ENCODE measurements around the gene STARD13. TPM values are rescaled to one million over a fixed set of nuclear protein-coding genes. Genes with fewer than 3 reads are reported as not detected.
A peak's percentile ranks its signal among the peaks of the same experiment; 100 is the strongest.

Gene STARD13
- total and polyA plus RNA-seq, 2 donors (not counting 1 experiment from before 2014, with no cell fraction given) = 0.06 to 0.22 TPM

DNA sequence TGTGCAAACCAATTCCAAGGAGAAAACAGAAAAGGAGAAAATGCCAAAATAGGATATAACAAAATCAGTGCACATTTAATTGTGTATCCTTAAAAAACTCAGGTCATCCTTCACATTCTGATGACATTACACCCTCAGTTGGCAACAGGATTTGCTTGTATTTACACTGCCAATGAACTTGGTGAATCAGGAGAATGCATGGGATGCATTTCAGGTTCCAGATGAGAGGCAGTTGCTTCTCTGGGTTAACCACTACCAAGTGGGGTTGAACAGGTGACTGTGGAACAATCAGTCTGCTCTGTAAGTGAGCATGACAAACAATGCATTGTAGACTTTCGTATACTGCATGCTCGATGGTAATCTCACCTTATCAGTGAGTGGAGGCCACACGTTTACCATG lies 79.1 kb downstream of the STARD13 start:
- Mint-ChIP-seq H3K27ac (no peak overlapping the region), H3K9me3 (ENCODE audit: insufficient read depth) (no peaks in the 10 kb centered on the region), H3K4me1 (peaks cover 18% of the 10 kb centered on the region), H3K27me3 (peaks cover 17% of the 10 kb centered on the region), H3K4me3 (no peak overlapping the region)
- Histone ChIP-seq H3K27ac (ENCODE audit: low read length in 2 of 2) (no peak overlapping the region), H3K9me3 (ENCODE audit: control extremely low read depth in 1 of 3, control insufficient read depth in 2 of 3, insufficient read depth in 1 of 3, low read length in 2 of 3) (no peaks in the 10 kb centered on the region), H3K4me3 (ENCODE audit: control extremely low read depth in 1 of 5, extremely low read depth in 1 of 5, insufficient read depth in 1 of 5, low read depth in 2 of 5, low read length in 4 of 5) (no peak overlapping the region), H2AFZ (ENCODE audit: insufficient read depth, low read depth, low read length, poor library complexity, severe bottlenecking) (no peak overlapping the region), H3K36me3 (replicated peaks in 1 of 2; ENCODE audit: control extremely low read depth in 1 of 2, control insufficient read depth in 1 of 2, extremely low read depth in 1 of 2, insufficient read depth in 2 of 2, low read length in 1 of 2) (no peaks in the 10 kb centered on the region), H3K4me2 (replicated peaks; ENCODE audit: low read depth, low read length, poor library complexity, severe bottlenecking) (no peak overlapping the region), H3K4me1 (ENCODE audit: control insufficient read depth in 2 of 2, insufficient read depth in 2 of 2, low read length in 2 of 2) (peaks cover 8 to 11% of the 10 kb centered on the region in 2 donors), H3K27me3 (replicated peaks in 1 of 4; ENCODE audit: control extremely low read depth in 1 of 4, control insufficient read depth in 3 of 4, insufficient read depth in 4 of 4, low read length in 3 of 4) (peaks cover 0 to 3% (median 0%) of the 10 kb centered on the region in 4 experiments), H3K79me2 (ENCODE audit: control insufficient read depth, insufficient read depth, low read length) (no peaks in the 10 kb centered on the region), H4K20me1 (ENCODE audit: control insufficient read depth, insufficient read depth, low read length, poor library complexity, severe bottlenecking) (no peaks in the 10 kb centered on the region), H3K9ac (ENCODE audit: low read length) (no peak overlapping the region)
- POLR2A ChIA-PET = no interaction called here
- TF ChIP-seq, protein P1, sequence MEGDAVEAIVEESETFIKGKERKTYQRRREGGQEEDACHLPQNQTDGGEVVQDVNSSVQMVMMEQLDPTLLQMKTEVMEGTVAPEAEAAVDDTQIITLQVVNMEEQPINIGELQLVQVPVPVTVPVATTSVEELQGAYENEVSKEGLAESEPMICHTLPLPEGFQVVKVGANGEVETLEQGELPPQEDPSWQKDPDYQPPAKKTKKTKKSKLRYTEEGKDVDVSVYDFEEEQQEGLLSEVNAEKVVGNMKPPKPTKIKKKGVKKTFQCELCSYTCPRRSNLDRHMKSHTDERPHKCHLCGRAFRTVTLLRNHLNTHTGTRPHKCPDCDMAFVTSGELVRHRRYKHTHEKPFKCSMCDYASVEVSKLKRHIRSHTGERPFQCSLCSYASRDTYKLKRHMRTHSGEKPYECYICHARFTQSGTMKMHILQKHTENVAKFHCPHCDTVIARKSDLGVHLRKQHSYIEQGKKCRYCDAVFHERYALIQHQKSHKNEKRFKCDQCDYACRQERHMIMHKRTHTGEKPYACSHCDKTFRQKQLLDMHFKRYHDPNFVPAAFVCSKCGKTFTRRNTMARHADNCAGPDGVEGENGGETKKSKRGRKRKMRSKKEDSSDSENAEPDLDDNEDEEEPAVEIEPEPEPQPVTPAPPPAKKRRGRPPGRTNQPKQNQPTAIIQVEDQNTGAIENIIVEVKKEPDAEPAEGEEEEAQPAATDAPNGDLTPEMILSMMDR (IDR thresholded peaks at IDR 0.05) = no peak
- no peak for TF ChIP-seq EZH2 (IDR thresholded peaks at IDR 0.05; ENCODE audit: borderline replicate concordance, insufficient read depth, low read depth, low read length, poor library complexity, severe bottlenecking)
- DNase-seq (no peak), ATAC-seq (ENCODE audit: low read depth) (no peak)
- no CpG with 5 or more reads among the region's 3 CpGs for WGBS (ENCODE audit: insufficient coverage)
- CTCF ChIA-PET = interaction anchor here (1.0 kb wide), 1 partner anchor 18 kb away, joined by 3 read pairs; no protein-coding TSS in a partner anchor
- intact Hi-C loops (cut with micrococcal nuclease) = no loop called here

DNA sequence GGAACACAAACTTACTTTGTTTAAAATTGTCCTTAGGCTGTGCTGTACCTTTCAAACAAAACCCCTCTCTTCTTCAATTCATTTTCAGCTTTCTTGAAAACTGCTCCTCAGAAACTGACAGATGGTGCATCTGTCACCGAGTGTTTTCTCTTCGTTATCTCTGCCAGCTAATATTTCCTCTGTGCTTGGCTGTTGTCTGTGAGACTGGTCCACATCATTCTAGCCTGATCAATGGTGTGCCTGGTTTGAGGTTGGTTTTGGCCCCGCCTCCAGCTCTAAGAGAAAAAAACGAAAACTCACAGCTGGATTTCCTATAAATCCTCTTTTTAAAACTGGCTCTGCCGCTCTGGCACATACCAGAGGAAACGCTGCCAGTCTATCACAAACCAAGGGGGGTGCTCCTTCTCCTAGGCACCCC lies 79.7 kb downstream of the STARD13 start:
- H3K9me3 ChIP-seq (ENCODE audit: control extremely low read depth in 1 of 3, control insufficient read depth in 2 of 3, insufficient read depth in 1 of 3, low read length in 2 of 3) = no peaks in the 10 kb centered on the region
- H3K4me3 Mint-ChIP-seq = no peak overlapping the region
- ATAC-seq (ENCODE audit: low read depth) = no peak
- no peak overlapping the region for H3K4me2 ChIP-seq (replicated peaks; ENCODE audit: low read depth, low read length, poor library complexity, severe bottlenecking)
- peaks cover 0 to 3% (median 0%) of the 10 kb centered on the region in 4 experiments for H3K27me3 ChIP-seq (replicated peaks in 1 of 4; ENCODE audit: control extremely low read depth in 1 of 4, control insufficient read depth in 3 of 4, insufficient read depth in 4 of 4, low read length in 3 of 4)
- no peaks in the 10 kb centered on the region for H3K79me2 ChIP-seq (ENCODE audit: control insufficient read depth, insufficient read depth, low read length)
- H3K27me3 Mint-ChIP-seq = peaks cover 17% of the 10 kb centered on the region
- no peaks in the 10 kb centered on the region for H4K20me1 ChIP-seq (ENCODE audit: control insufficient read depth, insufficient read depth, low read length, poor library complexity, severe bottlenecking)
- peaks cover 8 to 11% of the 10 kb centered on the region in 2 donors for H3K4me1 ChIP-seq (ENCODE audit: control insufficient read depth in 2 of 2, insufficient read depth in 2 of 2, low read length in 2 of 2)
- no peak overlapping the region for H3K4me3 ChIP-seq (ENCODE audit: control extremely low read depth in 1 of 5, extremely low read depth in 1 of 5, insufficient read depth in 1 of 5, low read depth in 2 of 5, low read length in 4 of 5)
- 10% methylated on average over 6 of the region's 6 CpGs for WGBS (ENCODE audit: insufficient coverage)
- TF ChIP-seq, protein P1 (IDR thresholded peaks at IDR 0.05) = no peak
- TF ChIP-seq EZH2 (IDR thresholded peaks at IDR 0.05; ENCODE audit: borderline replicate concordance, insufficient read depth, low read depth, low read length, poor library complexity, severe bottlenecking) = no peak
- no peak overlapping the region for H3K27ac ChIP-seq (ENCODE audit: low read length in 2 of 2)
- H2AFZ ChIP-seq (ENCODE audit: insufficient read depth, low read depth, low read length, poor library complexity, severe bottlenecking) = peak overlapping the region; percentile 2
- DNase-seq = no peak
- intact Hi-C loops (cut with micrococcal nuclease) = no loop called here
- POLR2A ChIA-PET = no interaction called here
- no peak overlapping the region for H3K9ac ChIP-seq (ENCODE audit: low read length)
- peaks cover 18% of the 10 kb centered on the region for H3K4me1 Mint-ChIP-seq
- no peak overlapping the region for H3K27ac Mint-ChIP-seq
- no peaks in the 10 kb centered on the region for H3K36me3 ChIP-seq (replicated peaks in 1 of 2; ENCODE audit: control extremely low read depth in 1 of 2, control insufficient read depth in 1 of 2, extremely low read depth in 1 of 2, insufficient read depth in 2 of 2, low read length in 1 of 2)
- no peaks in the 10 kb centered on the region for H3K9me3 Mint-ChIP-seq (ENCODE audit: insufficient read depth)
- CTCF ChIA-PET = interaction anchor here (1.0 kb wide), 1 partner anchor 19 kb away, joined by 3 read pairs; no protein-coding TSS in a partner anchor

All from B cell (primary cell).